ENCODE results near the gene TSEN34.

DNA sequence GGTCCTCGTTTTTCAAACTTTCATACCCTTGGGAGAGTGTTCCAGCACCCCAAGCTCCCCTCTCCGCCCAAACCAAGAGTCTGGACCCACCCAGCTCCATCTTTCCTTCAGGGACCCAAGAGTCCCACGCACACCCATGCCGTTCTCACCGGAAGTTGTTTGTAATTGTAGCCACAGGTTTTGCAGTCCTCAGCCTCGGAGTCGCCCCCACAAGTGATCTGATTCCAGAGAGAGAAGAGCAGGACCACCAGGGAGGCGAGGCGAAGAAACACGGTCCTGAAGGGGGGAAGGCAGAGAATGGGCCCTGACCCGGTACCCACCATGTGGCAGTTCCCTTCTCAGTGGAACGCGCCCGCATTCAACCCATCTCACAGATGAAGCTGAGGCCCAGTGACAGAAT lies 28.2 kb upstream of the TSEN34 start:
- TF ChIP-seq, protein P1, sequence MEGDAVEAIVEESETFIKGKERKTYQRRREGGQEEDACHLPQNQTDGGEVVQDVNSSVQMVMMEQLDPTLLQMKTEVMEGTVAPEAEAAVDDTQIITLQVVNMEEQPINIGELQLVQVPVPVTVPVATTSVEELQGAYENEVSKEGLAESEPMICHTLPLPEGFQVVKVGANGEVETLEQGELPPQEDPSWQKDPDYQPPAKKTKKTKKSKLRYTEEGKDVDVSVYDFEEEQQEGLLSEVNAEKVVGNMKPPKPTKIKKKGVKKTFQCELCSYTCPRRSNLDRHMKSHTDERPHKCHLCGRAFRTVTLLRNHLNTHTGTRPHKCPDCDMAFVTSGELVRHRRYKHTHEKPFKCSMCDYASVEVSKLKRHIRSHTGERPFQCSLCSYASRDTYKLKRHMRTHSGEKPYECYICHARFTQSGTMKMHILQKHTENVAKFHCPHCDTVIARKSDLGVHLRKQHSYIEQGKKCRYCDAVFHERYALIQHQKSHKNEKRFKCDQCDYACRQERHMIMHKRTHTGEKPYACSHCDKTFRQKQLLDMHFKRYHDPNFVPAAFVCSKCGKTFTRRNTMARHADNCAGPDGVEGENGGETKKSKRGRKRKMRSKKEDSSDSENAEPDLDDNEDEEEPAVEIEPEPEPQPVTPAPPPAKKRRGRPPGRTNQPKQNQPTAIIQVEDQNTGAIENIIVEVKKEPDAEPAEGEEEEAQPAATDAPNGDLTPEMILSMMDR (IDR thresholded peaks at IDR 0.05) = no peak
- no peak for TF ChIP-seq CHD2 (IDR thresholded peaks at IDR 0.05; ENCODE audit: low read length, partially characterized antibody)
- no peak for TF ChIP-seq EZH2phosphoT487 (IDR thresholded peaks at IDR 0.05; ENCODE audit: borderline replicate concordance, low read depth)
- TF ChIP-seq TEAD4 (IDR thresholded peaks at IDR 0.05; ENCODE audit: borderline replicate concordance, insufficient read depth) = no peak
- TF ChIP-seq, protein P2, sequence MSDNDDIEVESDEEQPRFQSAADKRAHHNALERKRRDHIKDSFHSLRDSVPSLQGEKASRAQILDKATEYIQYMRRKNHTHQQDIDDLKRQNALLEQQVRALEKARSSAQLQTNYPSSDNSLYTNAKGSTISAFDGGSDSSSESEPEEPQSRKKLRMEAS (IDR thresholded peaks at IDR 0.05; ENCODE audit: low read depth) = no peak
- no peak for TF ChIP-seq MXI1 (IDR thresholded peaks at IDR 0.05; ENCODE audit: low read depth, low read length)
- TF ChIP-seq, protein P3, sequence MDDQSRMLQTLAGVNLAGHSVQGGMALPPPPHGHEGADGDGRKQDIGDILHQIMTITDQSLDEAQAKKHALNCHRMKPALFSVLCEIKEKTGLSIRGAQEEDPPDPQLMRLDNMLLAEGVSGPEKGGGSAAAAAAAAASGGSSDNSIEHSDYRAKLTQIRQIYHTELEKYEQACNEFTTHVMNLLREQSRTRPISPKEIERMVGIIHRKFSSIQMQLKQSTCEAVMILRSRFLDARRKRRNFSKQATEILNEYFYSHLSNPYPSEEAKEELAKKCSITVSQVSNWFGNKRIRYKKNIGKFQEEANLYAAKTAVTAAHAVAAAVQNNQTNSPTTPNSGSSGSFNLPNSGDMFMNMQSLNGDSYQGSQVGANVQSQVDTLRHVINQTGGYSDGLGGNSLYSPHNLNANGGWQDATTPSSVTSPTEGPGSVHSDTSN (IDR thresholded peaks at IDR 0.05) = no peak
- TF ChIP-seq, protein P4, sequence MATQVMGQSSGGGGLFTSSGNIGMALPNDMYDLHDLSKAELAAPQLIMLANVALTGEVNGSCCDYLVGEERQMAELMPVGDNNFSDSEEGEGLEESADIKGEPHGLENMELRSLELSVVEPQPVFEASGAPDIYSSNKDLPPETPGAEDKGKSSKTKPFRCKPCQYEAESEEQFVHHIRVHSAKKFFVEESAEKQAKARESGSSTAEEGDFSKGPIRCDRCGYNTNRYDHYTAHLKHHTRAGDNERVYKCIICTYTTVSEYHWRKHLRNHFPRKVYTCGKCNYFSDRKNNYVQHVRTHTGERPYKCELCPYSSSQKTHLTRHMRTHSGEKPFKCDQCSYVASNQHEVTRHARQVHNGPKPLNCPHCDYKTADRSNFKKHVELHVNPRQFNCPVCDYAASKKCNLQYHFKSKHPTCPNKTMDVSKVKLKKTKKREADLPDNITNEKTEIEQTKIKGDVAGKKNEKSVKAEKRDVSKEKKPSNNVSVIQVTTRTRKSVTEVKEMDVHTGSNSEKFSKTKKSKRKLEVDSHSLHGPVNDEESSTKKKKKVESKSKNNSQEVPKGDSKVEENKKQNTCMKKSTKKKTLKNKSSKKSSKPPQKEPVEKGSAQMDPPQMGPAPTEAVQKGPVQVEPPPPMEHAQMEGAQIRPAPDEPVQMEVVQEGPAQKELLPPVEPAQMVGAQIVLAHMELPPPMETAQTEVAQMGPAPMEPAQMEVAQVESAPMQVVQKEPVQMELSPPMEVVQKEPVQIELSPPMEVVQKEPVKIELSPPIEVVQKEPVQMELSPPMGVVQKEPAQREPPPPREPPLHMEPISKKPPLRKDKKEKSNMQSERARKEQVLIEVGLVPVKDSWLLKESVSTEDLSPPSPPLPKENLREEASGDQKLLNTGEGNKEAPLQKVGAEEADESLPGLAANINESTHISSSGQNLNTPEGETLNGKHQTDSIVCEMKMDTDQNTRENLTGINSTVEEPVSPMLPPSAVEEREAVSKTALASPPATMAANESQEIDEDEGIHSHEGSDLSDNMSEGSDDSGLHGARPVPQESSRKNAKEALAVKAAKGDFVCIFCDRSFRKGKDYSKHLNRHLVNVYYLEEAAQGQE (IDR thresholded peaks at IDR 0.05; ENCODE audit: low read depth, low read length) = no peak
- no peak for TF ChIP-seq GABPA (IDR thresholded peaks at IDR 0.05; ENCODE audit: low read depth)
- no peak for TF ChIP-seq MEF2A (IDR thresholded peaks at IDR 0.05; ENCODE audit: borderline replicate concordance, low read depth)
- no peak for TF ChIP-seq RFX5 (IDR thresholded peaks at IDR 0.05; ENCODE audit: low read length)
- TF ChIP-seq, protein P5, sequence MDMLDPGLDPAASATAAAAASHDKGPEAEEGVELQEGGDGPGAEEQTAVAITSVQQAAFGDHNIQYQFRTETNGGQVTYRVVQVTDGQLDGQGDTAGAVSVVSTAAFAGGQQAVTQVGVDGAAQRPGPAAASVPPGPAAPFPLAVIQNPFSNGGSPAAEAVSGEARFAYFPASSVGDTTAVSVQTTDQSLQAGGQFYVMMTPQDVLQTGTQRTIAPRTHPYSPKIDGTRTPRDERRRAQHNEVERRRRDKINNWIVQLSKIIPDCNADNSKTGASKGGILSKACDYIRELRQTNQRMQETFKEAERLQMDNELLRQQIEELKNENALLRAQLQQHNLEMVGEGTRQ (IDR thresholded peaks at IDR 0.05; ENCODE audit: borderline replicate concordance, low read depth, low read length) = no peak
